ENCODE data around the gene KRTAP4-12. TPM values are rescaled to one million over a fixed set of nuclear protein-coding genes. Genes with fewer than 3 reads are reported as not detected.

KRTAP4-12 gene
- polyA plus RNA-seq, 3 donors: not detected

DNA sequence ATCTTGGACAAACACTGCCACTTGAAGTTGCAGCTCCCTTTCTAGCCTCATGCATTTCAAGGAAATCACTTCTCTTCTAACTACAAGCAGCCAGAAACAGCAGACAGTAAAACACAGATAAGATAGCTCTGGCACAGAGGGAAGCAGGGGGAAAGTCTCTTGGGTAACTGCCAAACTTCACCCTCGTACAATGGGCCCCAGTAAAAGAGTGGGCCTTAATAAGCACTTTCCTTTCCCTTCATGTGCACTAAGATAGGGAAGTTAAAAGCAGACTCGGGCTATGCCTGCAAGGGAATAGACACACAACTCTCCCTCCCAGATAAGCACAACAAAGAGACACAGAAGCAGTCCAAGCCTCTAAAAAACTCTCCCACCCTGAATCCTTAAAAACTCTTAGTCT, 29.9 kb upstream of the KRTAP4-12 start:
- H3K4me1 ChIP-seq (ENCODE audit: control insufficient read depth in 1 of 2, insufficient read depth in 2 of 2, low read length in 2 of 2): no peaks in the 10 kb centered on the region
- WGBS (ENCODE audit: insufficient coverage): no CpG with 5 or more reads among the region's 2 CpGs
- no peaks in the 10 kb centered on the region for H3K27me3 ChIP-seq (ENCODE audit: control insufficient read depth in 2 of 2, insufficient read depth in 2 of 2, low read length in 2 of 2)
- Mint-ChIP-seq H3K4me1 (no peaks in the 10 kb centered on the region), H3K36me3 (no peaks in the 10 kb centered on the region), H3K27ac (no peak overlapping the region), H3K9me3 (peaks cover 0 to 2% (median 0%) of the 10 kb centered on the region in 7 donors), H3K27me3 (ENCODE audit: low read depth in 3 of 3) (peaks cover 1 to 8% (median 4%) of the 10 kb centered on the region in 3 donors), H3K4me3 (no peak overlapping the region)
- H3K36me3 ChIP-seq (replicated peaks in 1 of 2; ENCODE audit: control insufficient read depth in 1 of 2, insufficient read depth in 2 of 2, low read length in 2 of 2): no peaks in the 10 kb centered on the region
- H3K4me2 ChIP-seq (replicated peaks; ENCODE audit: extremely low read depth, low read length, poor library complexity, severe bottlenecking): no peak overlapping the region
- H3K9ac ChIP-seq (ENCODE audit: insufficient read depth, low read length, poor library complexity, severe bottlenecking): no peak overlapping the region
- no peaks in the 10 kb centered on the region for H3K79me2 ChIP-seq (ENCODE audit: insufficient read depth, low read length)
- no peak overlapping the region for H3K4me3 ChIP-seq (replicated peaks in 1 of 3; ENCODE audit: low read depth in 2 of 3, low read length in 3 of 3)
- no peak overlapping the region for H3K27ac ChIP-seq (ENCODE audit: low read depth in 1 of 2, low read length in 2 of 2)
- TF ChIP-seq, protein P1, sequence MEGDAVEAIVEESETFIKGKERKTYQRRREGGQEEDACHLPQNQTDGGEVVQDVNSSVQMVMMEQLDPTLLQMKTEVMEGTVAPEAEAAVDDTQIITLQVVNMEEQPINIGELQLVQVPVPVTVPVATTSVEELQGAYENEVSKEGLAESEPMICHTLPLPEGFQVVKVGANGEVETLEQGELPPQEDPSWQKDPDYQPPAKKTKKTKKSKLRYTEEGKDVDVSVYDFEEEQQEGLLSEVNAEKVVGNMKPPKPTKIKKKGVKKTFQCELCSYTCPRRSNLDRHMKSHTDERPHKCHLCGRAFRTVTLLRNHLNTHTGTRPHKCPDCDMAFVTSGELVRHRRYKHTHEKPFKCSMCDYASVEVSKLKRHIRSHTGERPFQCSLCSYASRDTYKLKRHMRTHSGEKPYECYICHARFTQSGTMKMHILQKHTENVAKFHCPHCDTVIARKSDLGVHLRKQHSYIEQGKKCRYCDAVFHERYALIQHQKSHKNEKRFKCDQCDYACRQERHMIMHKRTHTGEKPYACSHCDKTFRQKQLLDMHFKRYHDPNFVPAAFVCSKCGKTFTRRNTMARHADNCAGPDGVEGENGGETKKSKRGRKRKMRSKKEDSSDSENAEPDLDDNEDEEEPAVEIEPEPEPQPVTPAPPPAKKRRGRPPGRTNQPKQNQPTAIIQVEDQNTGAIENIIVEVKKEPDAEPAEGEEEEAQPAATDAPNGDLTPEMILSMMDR (IDR thresholded peaks at IDR 0.05): no peak
- no peak for DNase-seq
- no peak overlapping the region for H2AFZ ChIP-seq (ENCODE audit: insufficient read depth, low read depth, low read length, poor library complexity, severe bottlenecking)
- no peaks in the 10 kb centered on the region for H4K20me1 ChIP-seq (ENCODE audit: insufficient read depth, low read length)
- H3K9me3 ChIP-seq (replicated peaks in 1 of 2; ENCODE audit: control insufficient read depth in 1 of 2, insufficient read depth in 1 of 2, low read length in 2 of 2): no peaks in the 10 kb centered on the region
- intact Hi-C loops (cut with micrococcal nuclease): no loop called here

DNA sequence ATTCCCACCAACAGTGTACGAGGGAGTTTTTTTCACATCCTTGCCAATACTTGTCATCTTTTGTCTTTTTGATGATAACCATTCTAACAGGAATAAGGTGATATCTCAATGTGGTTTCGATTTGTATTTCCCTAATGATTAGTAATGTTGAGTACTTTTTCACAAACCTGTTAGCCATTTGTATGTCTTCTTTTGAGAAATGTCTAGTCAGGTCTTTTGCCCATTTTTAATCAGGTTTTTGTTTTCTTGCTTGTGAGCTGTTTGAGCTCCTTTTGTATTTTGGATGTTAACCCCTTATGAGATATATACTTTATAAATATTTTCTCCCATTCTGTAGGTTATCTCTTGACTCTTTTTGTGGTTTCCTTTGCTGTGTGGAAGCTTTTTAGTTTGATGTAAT, 27.5 kb upstream of the KRTAP4-12 start:
- WGBS (ENCODE audit: insufficient coverage): 80% methylated on average over 1 of the region's 2 CpGs
- H3K9me3 Mint-ChIP-seq: peaks cover 0 to 2% (median 0%) of the 10 kb centered on the region in 7 donors

More for the DNA sequence above, 27.5 kb upstream of the KRTAP4-12 start:
- Histone ChIP-seq H2AFZ (ENCODE audit: insufficient read depth, low read depth, low read length, poor library complexity, severe bottlenecking) (no peak overlapping the region), H3K79me2 (ENCODE audit: insufficient read depth, low read length) (no peaks in the 10 kb centered on the region), H3K9ac (ENCODE audit: insufficient read depth, low read length, poor library complexity, severe bottlenecking) (no peak overlapping the region), H3K4me1 (ENCODE audit: control insufficient read depth in 1 of 2, insufficient read depth in 2 of 2, low read length in 2 of 2) (no peaks in the 10 kb centered on the region), H3K4me2 (replicated peaks; ENCODE audit: extremely low read depth, low read length, poor library complexity, severe bottlenecking) (no peak overlapping the region), H3K27ac (ENCODE audit: low read depth in 1 of 2, low read length in 2 of 2) (no peak overlapping the region), H4K20me1 (ENCODE audit: insufficient read depth, low read length) (no peaks in the 10 kb centered on the region), H3K36me3 (replicated peaks in 1 of 2; ENCODE audit: control insufficient read depth in 1 of 2, insufficient read depth in 2 of 2, low read length in 2 of 2) (no peaks in the 10 kb centered on the region), H3K27me3 (ENCODE audit: control insufficient read depth in 2 of 2, insufficient read depth in 2 of 2, low read length in 2 of 2) (no peaks in the 10 kb centered on the region), H3K9me3 (replicated peaks in 1 of 2; ENCODE audit: control insufficient read depth in 1 of 2, insufficient read depth in 1 of 2, low read length in 2 of 2) (no peaks in the 10 kb centered on the region), H3K4me3 (replicated peaks in 1 of 3; ENCODE audit: low read depth in 2 of 3, low read length in 3 of 3) (no peak overlapping the region)
- Mint-ChIP-seq H3K4me3 (no peak overlapping the region), H3K27ac (no peak overlapping the region), H3K27me3 (ENCODE audit: low read depth in 3 of 3) (peaks cover 2 to 8% (median 4%) of the 10 kb centered on the region in 3 donors), H3K4me1 (no peaks in the 10 kb centered on the region), H3K36me3 (no peaks in the 10 kb centered on the region)
- intact Hi-C loops (cut with micrococcal nuclease): no loop called here
- DNase-seq: no peak
- TF ChIP-seq, protein P1 (IDR thresholded peaks at IDR 0.05): no peak

Measured in CD14-positive monocyte (primary cell).